Measurements from ENCODE around the gene ARRDC5.
"Not testable (repeated sequence)": the region's sequence is repeated elsewhere in the genome, so short reads cannot be mapped to it uniquely, and the experiment has no call there.

Gene ARRDC5

GRCh38 chr19:4902796-4903195 lies at the start of gene ARRDC5:
TSS of gene ARRDC5 (minus strand) at chr19:4902896. CDS start at chr19:4902825, 71 bp downstream.
- H3K4me1 ChIP-seq (ENCODE audit: insufficient read depth, low read length): no peaks in the 10 kb centered on the region
- H3K36me3 ChIP-seq (ENCODE audit: insufficient read depth, low read length): no peaks in the 10 kb centered on the region
- no peaks in the 10 kb centered on the region for H3K27me3 ChIP-seq (ENCODE audit: insufficient read depth, low read length)
- H3K4me3 ChIP-seq (ENCODE audit: low read length): no peak within 1 kb of the TSS
- H2AFZ ChIP-seq (ENCODE audit: low read depth, low read length): no peak within 1 kb of the TSS
- H3K9me3 ChIP-seq (ENCODE audit: low read length): peaks cover 2% of the 10 kb centered on the region

- Histone ChIP-seq H3K36me3 (ENCODE audit: insufficient read depth, low read length) (peaks cover 76% of the 10 kb centered on the region), H3K4me1 (ENCODE audit: insufficient read depth, low read length) (no peaks in the 10 kb centered on the region), H3K4me3 (ENCODE audit: low read length) (no peak overlapping the region), H3K9me3 (ENCODE audit: low read length) (no peaks in the 10 kb centered on the region), H2AFZ (ENCODE audit: low read depth, low read length) (no peak overlapping the region), H3K27me3 (ENCODE audit: insufficient read depth, low read length) (no peaks in the 10 kb centered on the region)
Observed at GRCh38 chr19:4951656-4952055, 49.0 kb upstream of the ARRDC5 start.

DNA sequence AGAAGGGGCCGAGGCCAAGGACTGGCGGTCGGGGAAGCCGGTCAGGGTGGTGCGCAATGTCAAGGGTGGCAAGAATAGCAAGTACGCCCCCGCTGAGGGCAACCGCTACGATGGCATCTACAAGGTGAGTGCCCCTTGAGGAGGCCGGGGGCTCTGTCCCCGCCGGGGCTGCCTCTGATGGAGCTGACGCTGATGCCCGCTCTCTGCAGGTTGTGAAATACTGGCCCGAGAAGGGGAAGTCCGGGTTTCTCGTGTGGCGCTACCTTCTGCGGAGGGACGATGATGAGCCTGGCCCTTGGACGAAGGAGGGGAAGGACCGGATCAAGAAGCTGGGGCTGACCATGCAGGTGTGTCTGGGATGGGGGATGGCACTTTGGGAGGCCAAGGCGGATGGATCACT lies 48.0 kb upstream of the ARRDC5 start:
- not testable (repeated sequence) for H2AFZ ChIP-seq (ENCODE audit: low read depth, low read length); H3K4me3 ChIP-seq (ENCODE audit: low read length); H3K27me3 ChIP-seq (ENCODE audit: insufficient read depth, low read length); H3K4me1 ChIP-seq (ENCODE audit: insufficient read depth, low read length); H3K9me3 ChIP-seq (ENCODE audit: low read length)
- peaks cover 77% of the 10 kb centered on the region for H3K36me3 ChIP-seq (ENCODE audit: insufficient read depth, low read length)

- H2AFZ ChIP-seq (ENCODE audit: low read depth, low read length); H3K4me3 ChIP-seq (ENCODE audit: low read length); H3K9me3 ChIP-seq (ENCODE audit: low read length); H3K4me1 ChIP-seq (ENCODE audit: insufficient read depth, low read length); H3K27me3 ChIP-seq (ENCODE audit: insufficient read depth, low read length): not testable (repeated sequence)
- H3K36me3 ChIP-seq (ENCODE audit: insufficient read depth, low read length): peaks cover 67% of the 10 kb centered on the region
Observed at GRCh38 chr19:4941638-4942169, 39.0 kb upstream of the ARRDC5 start.

- Histone ChIP-seq H3K4me1 (ENCODE audit: insufficient read depth, low read length) (no peaks in the 10 kb centered on the region), H2AFZ (ENCODE audit: low read depth, low read length) (no peak overlapping the region), H3K36me3 (ENCODE audit: insufficient read depth, low read length) (peaks cover 61% of the 10 kb centered on the region), H3K9me3 (ENCODE audit: low read length) (no peaks in the 10 kb centered on the region), H3K4me3 (ENCODE audit: low read length) (no peak overlapping the region), H3K27me3 (ENCODE audit: insufficient read depth, low read length) (no peaks in the 10 kb centered on the region)
Observed at GRCh38 chr19:4939466-4939865, 36.8 kb upstream of the ARRDC5 start.

GRCh38 chr19:4938461-4938860 lies 35.8 kb upstream of the ARRDC5 start:
- not testable (repeated sequence) for H3K9me3 ChIP-seq (ENCODE audit: low read length); H2AFZ ChIP-seq (ENCODE audit: low read depth, low read length)
- H3K36me3 ChIP-seq (ENCODE audit: insufficient read depth, low read length): peaks cover 60% of the 10 kb centered on the region

GRCh38 chr19:4937060-4937459 lies 34.4 kb upstream of the ARRDC5 start:
- Histone ChIP-seq H3K9me3 (ENCODE audit: low read length) (peaks cover 2% of the 10 kb centered on the region), H3K4me3 (ENCODE audit: low read length) (no peak overlapping the region), H3K36me3 (ENCODE audit: insufficient read depth, low read length) (peaks cover 64% of the 10 kb centered on the region), H3K27me3 (ENCODE audit: insufficient read depth, low read length) (no peaks in the 10 kb centered on the region), H3K4me1 (ENCODE audit: insufficient read depth, low read length) (no peaks in the 10 kb centered on the region), H2AFZ (ENCODE audit: low read depth, low read length) (no peak overlapping the region)

More at GRCh38 chr19:4938461-4938860, 35.8 kb upstream of the ARRDC5 start:
- not testable (repeated sequence) for H3K4me1 ChIP-seq (ENCODE audit: insufficient read depth, low read length); H3K4me3 ChIP-seq (ENCODE audit: low read length); H3K27me3 ChIP-seq (ENCODE audit: insufficient read depth, low read length)

- Histone ChIP-seq H3K4me1 (ENCODE audit: insufficient read depth, low read length) (no peaks in the 10 kb centered on the region), H3K9me3 (ENCODE audit: low read length) (peaks cover 5% of the 10 kb centered on the region), H3K4me3 (ENCODE audit: low read length) (no peak overlapping the region), H3K27me3 (ENCODE audit: insufficient read depth, low read length) (no peaks in the 10 kb centered on the region), H3K36me3 (ENCODE audit: insufficient read depth, low read length) (peaks cover 59% of the 10 kb centered on the region), H2AFZ (ENCODE audit: low read depth, low read length) (no peak overlapping the region)
Observed at GRCh38 chr19:4935444-4935843, 32.7 kb upstream of the ARRDC5 start.

GRCh38 chr19:4933528-4933927 lies 30.8 kb upstream of the ARRDC5 start:
- Histone ChIP-seq H2AFZ (ENCODE audit: low read depth, low read length) (no peak overlapping the region), H3K27me3 (ENCODE audit: insufficient read depth, low read length) (no peaks in the 10 kb centered on the region), H3K36me3 (ENCODE audit: insufficient read depth, low read length) (peaks cover 65% of the 10 kb centered on the region), H3K4me3 (ENCODE audit: low read length) (no peak overlapping the region), H3K4me1 (ENCODE audit: insufficient read depth, low read length) (no peaks in the 10 kb centered on the region), H3K9me3 (ENCODE audit: low read length) (peaks cover 5% of the 10 kb centered on the region)

- H2AFZ ChIP-seq (ENCODE audit: low read depth, low read length): no peak overlapping the region
- no peak overlapping the region for H3K4me3 ChIP-seq (ENCODE audit: low read length)
- H3K27me3 ChIP-seq (ENCODE audit: insufficient read depth, low read length): no peaks in the 10 kb centered on the region
- peaks cover 5% of the 10 kb centered on the region for H3K9me3 ChIP-seq (ENCODE audit: low read length)
- no peaks in the 10 kb centered on the region for H3K4me1 ChIP-seq (ENCODE audit: insufficient read depth, low read length)
- H3K36me3 ChIP-seq (ENCODE audit: insufficient read depth, low read length): peaks cover 64% of the 10 kb centered on the region
Observed at GRCh38 chr19:4932711-4933110, 30.0 kb upstream of the ARRDC5 start.

DNA sequence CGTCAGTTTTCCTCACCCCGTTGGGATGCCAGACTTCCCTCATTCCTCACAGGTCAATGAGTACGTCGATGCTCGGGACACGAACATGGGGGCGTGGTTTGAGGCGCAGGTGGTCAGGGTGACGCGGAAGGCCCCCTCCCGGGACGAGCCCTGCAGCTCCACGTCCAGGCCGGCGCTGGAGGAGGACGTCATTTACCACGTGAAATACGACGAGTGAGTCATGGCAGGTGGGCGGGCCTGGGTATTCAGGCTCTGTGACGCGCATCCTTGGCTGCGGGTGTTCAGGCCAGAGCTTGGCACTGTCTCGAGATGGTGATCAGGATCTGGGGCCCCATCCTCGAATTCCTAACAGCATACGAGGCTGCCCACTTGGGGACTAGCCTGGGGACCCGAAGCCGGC lies 28.0 kb upstream of the ARRDC5 start:
- Histone ChIP-seq H3K36me3 (ENCODE audit: insufficient read depth, low read length) (peaks cover 63% of the 10 kb centered on the region), H3K27me3 (ENCODE audit: insufficient read depth, low read length) (no peaks in the 10 kb centered on the region), H3K4me1 (ENCODE audit: insufficient read depth, low read length) (peaks cover 4% of the 10 kb centered on the region), H3K4me3 (ENCODE audit: low read length) (no peak overlapping the region), H2AFZ (ENCODE audit: low read depth, low read length) (no peak overlapping the region), H3K9me3 (ENCODE audit: low read length) (peaks cover 5% of the 10 kb centered on the region)

GRCh38 chr19:4929186-4929585 lies 26.5 kb upstream of the ARRDC5 start:
- peaks cover 52% of the 10 kb centered on the region for H3K36me3 ChIP-seq (ENCODE audit: insufficient read depth, low read length)
- H3K4me3 ChIP-seq (ENCODE audit: low read length): no peak overlapping the region
- H3K27me3 ChIP-seq (ENCODE audit: insufficient read depth, low read length): no peaks in the 10 kb centered on the region
- peaks cover 5% of the 10 kb centered on the region for H3K9me3 ChIP-seq (ENCODE audit: low read length)
- no peak overlapping the region for H2AFZ ChIP-seq (ENCODE audit: low read depth, low read length)
- H3K4me1 ChIP-seq (ENCODE audit: insufficient read depth, low read length): peaks cover 4% of the 10 kb centered on the region

GRCh38 chr19:4923276-4923747 lies 20.6 kb upstream of the ARRDC5 start:
- Histone ChIP-seq H3K4me1 (ENCODE audit: insufficient read depth, low read length) (peaks cover 4% of the 10 kb centered on the region), H3K9me3 (ENCODE audit: low read length) (no peaks in the 10 kb centered on the region), H2AFZ (ENCODE audit: low read depth, low read length) (no peak overlapping the region), H3K4me3 (ENCODE audit: low read length) (no peak overlapping the region), H3K36me3 (ENCODE audit: insufficient read depth, low read length) (peaks cover 34% of the 10 kb centered on the region), H3K27me3 (ENCODE audit: insufficient read depth, low read length) (no peaks in the 10 kb centered on the region)

Measured in neuron (in vitro differentiated cells).